NCI-H1092 (cell line): ENCODE data around the gene C12orf50.
"Not testable (repeated sequence)": the region's sequence is repeated elsewhere in the genome, so short reads cannot be mapped to it uniquely, and the experiment has no call there.

Experiments
- DNase-seq: peaks from one replicate; lab custom pipeline; 2025; lab: John Stamatoyannopoulos, UW

Gene C12orf50

DNA sequence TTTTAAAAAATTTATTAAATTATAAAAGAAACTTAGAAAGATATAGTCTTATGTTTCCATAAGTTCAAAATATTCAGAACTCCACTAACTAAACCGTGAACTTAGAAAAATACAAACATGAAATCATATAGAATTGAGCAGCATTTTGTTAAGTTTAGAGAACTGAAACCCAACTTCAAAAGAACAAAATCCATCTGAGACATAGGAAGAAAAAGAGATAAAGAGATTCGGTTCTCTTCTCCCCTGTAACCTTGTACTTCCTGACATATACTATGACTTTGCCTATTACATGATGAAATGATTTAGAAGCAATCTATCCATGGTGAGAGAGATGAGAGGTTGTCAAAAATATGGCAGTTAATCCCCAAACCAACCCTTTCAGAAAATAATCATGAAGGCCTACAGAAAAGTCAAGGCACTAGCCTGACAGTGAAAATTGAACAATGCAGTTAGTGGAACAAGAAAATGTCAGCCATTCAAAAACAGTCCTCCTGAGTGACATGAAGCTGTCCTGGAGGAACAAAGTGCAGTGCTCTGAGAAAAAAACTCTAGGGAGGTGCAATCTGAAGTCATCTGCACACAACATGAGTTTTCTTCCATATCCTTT is 44.0 kb downstream of the C12orf50 start:
- DNase-seq = no peak

- no peak for DNase-seq
These were observed 47.0 kb downstream of the C12orf50 start for GRCh38 chr12:87982208-87982607.

- no peak for DNase-seq
These were observed 47.7 kb downstream of the C12orf50 start for GRCh38 chr12:87981495-87981894.

GRCh38 chr12:87975879-87976278 is 53.3 kb downstream of the C12orf50 start:
- no peak for DNase-seq

DNA sequence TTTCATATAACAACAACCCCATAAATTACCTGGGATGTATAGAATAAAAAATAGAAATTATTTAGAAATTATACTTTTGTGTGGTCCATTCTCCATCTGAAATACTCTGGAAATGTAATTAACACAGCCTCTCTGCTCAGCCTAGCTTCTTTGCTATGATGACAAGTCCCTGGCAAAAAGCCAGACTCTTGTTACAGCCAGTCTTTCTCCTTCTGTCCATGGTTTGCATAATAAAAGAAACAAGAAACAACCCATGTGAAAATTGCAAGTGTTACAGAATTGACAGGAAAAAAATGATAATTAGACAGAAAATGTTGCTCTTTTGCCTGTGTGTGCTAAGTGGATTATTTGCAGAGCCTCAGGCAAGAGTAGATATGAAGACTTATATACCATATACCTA is 61.3 kb downstream of the C12orf50 start:
- DNase-seq = no peak

DNA sequence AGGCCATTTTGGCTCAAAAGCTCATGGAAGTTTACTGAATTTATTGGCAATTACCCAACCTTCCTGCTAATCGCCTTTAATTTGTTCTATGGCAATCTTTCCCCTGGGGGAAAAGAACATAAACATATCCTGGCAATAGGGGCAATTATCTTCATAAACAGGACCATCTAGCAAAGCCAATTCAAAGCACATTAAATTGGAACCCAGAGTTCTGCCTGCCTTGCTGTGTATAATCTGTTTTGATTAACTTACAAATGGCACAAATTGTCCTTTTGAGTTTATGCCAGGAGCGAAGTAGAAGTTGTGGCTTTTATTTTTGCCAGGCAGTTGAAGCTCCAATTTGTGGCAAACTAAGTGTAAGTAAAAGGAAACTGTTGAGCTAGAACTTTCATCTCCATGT is 68.6 kb downstream of the C12orf50 start:
- no peak for DNase-seq

DNA sequence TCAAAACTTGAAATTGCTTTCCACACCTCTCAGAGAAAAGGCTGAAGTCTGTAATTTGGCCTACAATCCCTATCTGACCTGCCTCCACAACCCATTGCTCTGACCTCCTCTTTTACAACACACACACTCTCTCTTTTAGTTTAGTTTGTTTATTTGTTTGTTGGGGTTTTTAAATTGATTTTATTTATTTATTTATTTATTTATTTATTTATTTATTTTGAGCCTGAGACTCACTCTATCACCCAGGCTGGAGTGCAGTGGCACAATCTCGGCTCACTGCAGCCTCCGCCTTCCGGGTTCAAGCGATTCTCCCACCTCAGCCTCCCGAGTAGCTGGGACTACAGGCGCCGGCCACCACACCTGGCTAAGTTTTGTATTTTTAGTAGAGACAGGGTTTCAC is 75.2 kb downstream of the C12orf50 start:
- not testable (repeated sequence) for DNase-seq

GRCh38 chr12:87953256-87953860 is 75.8 kb downstream of the C12orf50 start:
- no peak for DNase-seq

DNA sequence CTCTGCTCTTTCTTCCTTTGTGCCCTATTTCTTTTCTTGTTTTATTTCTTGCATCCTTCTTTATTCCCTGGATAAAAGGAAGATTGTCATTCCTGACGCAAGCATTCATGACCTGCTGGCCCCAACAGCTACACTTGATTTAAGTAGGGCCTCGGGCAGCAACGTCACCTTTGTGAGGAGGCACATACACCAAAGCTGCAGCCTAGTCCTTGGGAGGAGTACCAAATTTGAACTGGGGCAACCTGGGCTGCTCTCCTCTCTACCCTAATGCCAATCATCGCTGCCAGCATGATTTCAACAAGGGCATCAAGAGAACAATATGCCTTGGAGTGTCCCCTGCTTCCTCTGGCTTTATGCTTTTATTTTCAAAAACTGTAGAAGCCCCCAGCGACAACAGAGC is 76.4 kb downstream of the C12orf50 start:
- DNase-seq = no peak

DNA sequence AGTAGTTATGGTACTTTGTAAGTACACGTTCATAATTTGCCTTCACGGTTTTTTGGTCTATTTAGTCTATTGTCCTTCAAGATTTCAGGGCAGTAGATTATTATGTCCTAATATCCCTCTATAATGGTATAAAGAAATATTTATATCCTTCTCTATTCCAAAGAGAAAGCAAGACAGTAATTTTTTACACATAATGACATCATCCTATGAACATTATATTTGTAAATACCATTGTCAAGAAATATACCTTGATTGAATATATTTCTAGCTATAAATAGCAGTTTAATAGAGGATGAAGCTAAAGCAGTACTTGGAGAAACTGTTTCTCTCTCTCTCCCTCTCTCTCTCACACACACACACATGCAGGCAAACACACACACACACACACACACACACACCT is 77.0 kb downstream of the C12orf50 start:
- no peak for DNase-seq

DNA sequence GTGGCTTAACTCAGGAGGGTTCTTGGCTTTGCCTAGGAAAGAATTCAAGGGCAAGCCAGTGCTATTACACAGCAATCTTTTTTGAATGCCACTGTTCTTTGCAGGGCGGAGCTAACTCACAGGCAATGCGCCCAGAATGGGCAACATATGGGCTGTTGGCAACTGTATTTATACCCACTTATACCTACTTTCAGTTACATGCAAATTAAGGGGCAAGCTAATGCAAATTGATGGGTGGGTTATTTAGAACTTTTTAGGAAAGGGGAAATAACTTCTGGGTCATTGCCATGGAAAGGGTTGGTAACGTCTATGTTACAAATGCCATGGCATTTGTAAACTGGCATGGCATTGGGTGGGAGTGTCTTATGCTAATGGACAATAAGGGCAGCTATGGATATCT is 85.4 kb downstream of the C12orf50 start:
- DNase-seq = no peak

DNA sequence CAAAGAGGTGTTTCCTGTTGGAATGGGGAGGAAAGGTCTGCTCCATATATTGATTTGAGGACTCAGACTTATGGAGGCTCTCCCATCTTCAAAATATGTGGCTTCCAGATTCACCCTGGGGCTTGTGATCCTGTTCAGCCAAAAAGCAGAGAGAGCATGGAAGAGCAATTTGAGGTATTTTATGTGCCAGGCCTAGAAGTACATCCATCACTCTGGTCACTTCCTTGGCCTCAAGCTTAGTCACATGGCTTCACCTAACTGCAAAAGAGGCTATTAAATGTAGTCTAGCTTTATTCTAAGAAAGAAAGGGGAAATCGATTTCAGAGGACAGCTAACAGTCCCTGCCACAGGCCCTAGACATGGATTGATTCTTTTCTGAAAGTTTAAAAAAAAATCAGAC is 86.2 kb downstream of the C12orf50 start:
- DNase-seq = no peak

- DNase-seq = no peak
These were observed 90.0 kb downstream of the C12orf50 start for GRCh38 chr12:87939182-87939581.

GRCh38 chr12:87935216-87935615 is 94.0 kb downstream of the C12orf50 start:
- no peak for DNase-seq

- DNase-seq = no peak
These were observed 95.2 kb downstream of the C12orf50 start for GRCh38 chr12:87933991-87934390.

DNA sequence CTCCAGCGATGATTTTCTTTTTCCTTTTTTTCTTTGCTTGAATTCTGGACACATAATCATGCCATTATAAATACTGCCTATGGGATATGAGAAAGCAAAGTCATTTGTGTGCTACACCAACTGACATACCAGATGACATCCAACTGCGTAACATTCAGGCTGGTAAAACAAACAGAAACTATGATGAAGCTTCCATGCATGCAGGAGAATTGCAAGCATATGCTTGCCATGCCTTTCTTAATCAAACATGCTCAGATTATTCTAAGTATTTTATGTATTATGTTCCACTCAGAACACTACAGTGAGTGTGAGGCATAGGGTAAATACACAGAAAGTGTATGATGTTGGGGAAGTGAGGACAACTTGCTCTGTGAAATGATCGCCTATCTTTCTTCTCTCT is 97.4 kb downstream of the C12orf50 start:
- DNase-seq = no peak

- DNase-seq = no peak
These were observed 98.6 kb downstream of the C12orf50 start for GRCh38 chr12:87930627-87931026.
